ENCODE results near the gene APOM.

Gene APOM

GRCh38 chr6:31702405-31702818 is 46.7 kb downstream of the APOM start:
- in situ Hi-C loops (cut with MboI; ENCODE audit: low pct_unique_long_range_greater_than_20kb, low sequenced_read_pairs, unreplicated experiment): no loop called here
- no peak for TF ChIP-seq CTCF (IDR thresholded peaks at IDR 0.05; ENCODE audit: extremely low read depth, insufficient read depth, missing control alignments)
- DNase-seq (ENCODE audit: low spot score): peak; percentile 40

GRCh38 chr6:31702819-31703716 is 47.4 kb downstream of the APOM start, which contains the start of gene ABHD16A:
ABHD16A (minus strand) TSS chr6:31703324; CDS start chr6:31703281, 43 bp downstream.
- no peak for TF ChIP-seq CTCF (IDR thresholded peaks at IDR 0.05; ENCODE audit: extremely low read depth, insufficient read depth, missing control alignments)
- in situ Hi-C loops (cut with MboI; ENCODE audit: low pct_unique_long_range_greater_than_20kb, low sequenced_read_pairs, unreplicated experiment): no loop called here
- peak; percentile 97 for DNase-seq (ENCODE audit: low spot score)

- in situ Hi-C loops (cut with MboI; ENCODE audit: low pct_unique_long_range_greater_than_20kb, low sequenced_read_pairs, unreplicated experiment): no loop called here
- TF ChIP-seq CTCF (IDR thresholded peaks at IDR 0.05; ENCODE audit: extremely low read depth, insufficient read depth, missing control alignments): no peak
Observed at GRCh38 chr6:31705931-31706330, 50.2 kb downstream of the APOM start.

GRCh38 chr6:31706599-31706998 is 50.9 kb downstream of the APOM start, which contains the start of gene LY6G6F:
LY6G6F (plus strand) TSS chr6:31706866; CDS start chr6:31706907, 41 bp downstream.
- no peak for DNase-seq (ENCODE audit: low spot score)
- in situ Hi-C loops (cut with MboI; ENCODE audit: low pct_unique_long_range_greater_than_20kb, low sequenced_read_pairs, unreplicated experiment): no loop called here
- TF ChIP-seq CTCF (IDR thresholded peaks at IDR 0.05; ENCODE audit: extremely low read depth, insufficient read depth, missing control alignments): no peak

More at GRCh38 chr6:31705931-31706330, 50.2 kb downstream of the APOM start:
- no peak for DNase-seq (ENCODE audit: low spot score)

GRCh38 chr6:31707701-31708100 is 52.0 kb downstream of the APOM start:
- in situ Hi-C loops (cut with MboI; ENCODE audit: low pct_unique_long_range_greater_than_20kb, low sequenced_read_pairs, unreplicated experiment): no loop called here

More at GRCh38 chr6:31707701-31708100, 52.0 kb downstream of the APOM start:
- TF ChIP-seq CTCF (IDR thresholded peaks at IDR 0.05; ENCODE audit: extremely low read depth, insufficient read depth, missing control alignments): no peak
- no peak for DNase-seq (ENCODE audit: low spot score)

Measured in GM13977 (cell line).